ENCODE measurements around the gene L1TD1. TPM values are rescaled to one million over a fixed set of nuclear protein-coding genes. Genes with fewer than 3 reads are reported as not detected.
"Not testable (repeated sequence)": the region's sequence is repeated elsewhere in the genome, so short reads cannot be mapped to it uniquely, and the experiment has no call there.

The L1TD1 gene
- total RNA-seq, 1 experiment from 2014 or later = not detected

DNA sequence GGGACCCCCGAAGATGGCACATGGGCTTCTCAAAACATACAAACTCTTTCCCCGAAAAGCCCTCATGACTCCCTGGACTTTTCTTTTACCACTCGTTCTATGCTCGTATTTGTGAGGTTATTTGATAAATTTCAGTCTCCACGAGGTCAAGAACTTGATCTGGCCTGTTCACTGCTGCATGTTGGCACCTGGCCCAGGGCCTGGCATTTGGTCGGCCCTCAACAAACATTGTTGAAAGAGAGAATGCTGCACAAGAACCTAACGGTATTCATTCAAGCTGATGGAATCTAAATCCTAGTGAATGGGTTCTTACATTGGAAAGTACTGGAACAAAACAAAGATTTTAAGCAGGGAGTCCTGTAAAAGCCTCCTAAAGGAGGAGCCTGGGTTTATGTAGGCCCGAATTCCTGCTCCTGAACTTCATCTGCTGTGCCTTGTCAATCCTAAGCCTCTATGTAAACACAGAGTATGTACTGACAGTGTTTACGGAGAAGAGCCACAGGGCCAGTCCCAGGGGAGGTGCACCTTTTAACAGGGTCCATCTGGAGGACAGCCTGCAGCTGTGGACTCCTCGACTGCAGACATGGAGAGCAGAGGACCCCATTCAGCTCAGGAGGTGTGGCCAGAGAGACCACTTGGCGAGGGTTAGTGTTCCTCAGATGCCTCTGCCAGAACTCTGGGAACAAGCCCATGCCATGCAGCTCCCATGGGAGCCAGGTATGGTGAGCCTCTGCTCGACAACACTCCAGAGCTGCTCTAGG is 46.9 kb downstream of the L1TD1 start:
- no peaks in the 10 kb centered on the region for H3K79me2 ChIP-seq (ENCODE audit: low read depth)
- H3K9me2 ChIP-seq (ENCODE audit: insufficient read depth) = no peaks in the 10 kb centered on the region
- H4K20me1 ChIP-seq (ENCODE audit: insufficient read depth) = no peaks in the 10 kb centered on the region
- CTCF ChIA-PET = no interaction called here
- POLR2A ChIA-PET (ENCODE audit: unreplicated experiment) = interaction anchor here (0.6 kb wide), 1 partner anchor 17 kb away, joined by 3 read pairs; no protein-coding TSS in a partner anchor
- no peak overlapping the region for H3K4me2 ChIP-seq
- no peak for TF ChIP-seq EZH2 (IDR thresholded peaks at IDR 0.05; ENCODE audit: low read depth)
- TF ChIP-seq, protein P1, sequence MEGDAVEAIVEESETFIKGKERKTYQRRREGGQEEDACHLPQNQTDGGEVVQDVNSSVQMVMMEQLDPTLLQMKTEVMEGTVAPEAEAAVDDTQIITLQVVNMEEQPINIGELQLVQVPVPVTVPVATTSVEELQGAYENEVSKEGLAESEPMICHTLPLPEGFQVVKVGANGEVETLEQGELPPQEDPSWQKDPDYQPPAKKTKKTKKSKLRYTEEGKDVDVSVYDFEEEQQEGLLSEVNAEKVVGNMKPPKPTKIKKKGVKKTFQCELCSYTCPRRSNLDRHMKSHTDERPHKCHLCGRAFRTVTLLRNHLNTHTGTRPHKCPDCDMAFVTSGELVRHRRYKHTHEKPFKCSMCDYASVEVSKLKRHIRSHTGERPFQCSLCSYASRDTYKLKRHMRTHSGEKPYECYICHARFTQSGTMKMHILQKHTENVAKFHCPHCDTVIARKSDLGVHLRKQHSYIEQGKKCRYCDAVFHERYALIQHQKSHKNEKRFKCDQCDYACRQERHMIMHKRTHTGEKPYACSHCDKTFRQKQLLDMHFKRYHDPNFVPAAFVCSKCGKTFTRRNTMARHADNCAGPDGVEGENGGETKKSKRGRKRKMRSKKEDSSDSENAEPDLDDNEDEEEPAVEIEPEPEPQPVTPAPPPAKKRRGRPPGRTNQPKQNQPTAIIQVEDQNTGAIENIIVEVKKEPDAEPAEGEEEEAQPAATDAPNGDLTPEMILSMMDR (conservative IDR thresholded peaks at IDR 0.05) = no peak
- H3K9me3 ChIP-seq (ENCODE audit: insufficient read depth, low read depth) = no peaks in the 10 kb centered on the region
- no peak overlapping the region for H2AFZ ChIP-seq
- H3K27me3 ChIP-seq (ENCODE audit: insufficient read depth, low read depth) = no peaks in the 10 kb centered on the region
- H3K36me3 ChIP-seq (ENCODE audit: low read depth) = no peaks in the 10 kb centered on the region
- DNase-seq = peak; percentile 56 to 57
- no peak overlapping the region for H3K4me3 ChIP-seq
- intact Hi-C loops (cut with micrococcal nuclease; ENCODE audit: unreplicated experiment) = no loop called here
- H3F3A ChIP-seq (ENCODE audit: insufficient read depth, low read depth) = peaks cover 22% of the 10 kb centered on the region; the same call in 1 of the 2 replicates
- no TSS peak for BruUV-seq (replicated peaks)
- H3K4me1 ChIP-seq (replicated peaks; ENCODE audit: insufficient read depth) = peaks cover 31% of the 10 kb centered on the region
- H3K27ac ChIP-seq = no peak overlapping the region

DNA sequence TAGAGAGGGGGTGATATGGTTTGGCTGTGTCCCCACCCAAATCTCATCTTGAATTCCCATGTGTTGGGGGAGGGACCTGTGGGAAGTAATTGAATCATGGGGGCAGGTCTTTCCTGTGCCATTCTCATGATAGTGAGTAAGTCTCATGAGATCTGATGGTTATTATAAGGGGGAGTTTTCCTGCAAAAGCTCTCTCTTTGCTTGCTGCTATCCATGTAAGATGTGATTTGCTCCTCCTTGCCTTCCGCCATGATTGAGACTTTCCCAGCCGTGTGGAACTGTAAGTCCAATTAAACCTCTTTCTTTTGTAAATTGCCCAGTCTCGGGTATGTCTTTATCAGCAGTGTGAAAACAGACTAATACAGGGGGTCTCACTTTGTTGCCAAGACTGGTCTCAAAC is 49.7 kb downstream of the L1TD1 start:
- H3K79me2 ChIP-seq (ENCODE audit: low read depth); H3K4me1 ChIP-seq (replicated peaks; ENCODE audit: insufficient read depth); H3K4me3 ChIP-seq; POLR2A ChIA-PET (ENCODE audit: unreplicated experiment); H3F3A ChIP-seq (ENCODE audit: insufficient read depth, low read depth); H3K27ac ChIP-seq; H3K9me2 ChIP-seq (ENCODE audit: insufficient read depth); H3K27me3 ChIP-seq (ENCODE audit: insufficient read depth, low read depth); H4K20me1 ChIP-seq (ENCODE audit: insufficient read depth); CTCF ChIA-PET; DNase-seq; BruUV-seq (replicated peaks); H3K4me2 ChIP-seq; H3K9me3 ChIP-seq (ENCODE audit: insufficient read depth, low read depth); H3K36me3 ChIP-seq (ENCODE audit: low read depth); intact Hi-C loops (cut with micrococcal nuclease; ENCODE audit: unreplicated experiment); H2AFZ ChIP-seq: not testable (repeated sequence)

GRCh38 chr1:62245201-62245600 is 50.6 kb downstream of the L1TD1 start:
- no peak for DNase-seq
- intact Hi-C loops (cut with micrococcal nuclease; ENCODE audit: unreplicated experiment) = no loop called here
- Histone ChIP-seq H3K4me1 (replicated peaks; ENCODE audit: insufficient read depth) (peaks cover 6% of the 10 kb centered on the region; the same call in 1 of the 2 replicates), H4K20me1 (ENCODE audit: insufficient read depth) (no peaks in the 10 kb centered on the region), H3K9me2 (ENCODE audit: insufficient read depth) (no peaks in the 10 kb centered on the region), H3K9me3 (ENCODE audit: insufficient read depth, low read depth) (no peaks in the 10 kb centered on the region), H3K36me3 (ENCODE audit: low read depth) (no peaks in the 10 kb centered on the region), H3K27me3 (ENCODE audit: insufficient read depth, low read depth) (no peaks in the 10 kb centered on the region), H3F3A (ENCODE audit: insufficient read depth, low read depth) (0 out of 2 replicates have a peak, but pooled peaks cover 3% of the 10 kb centered on the region), H3K79me2 (ENCODE audit: low read depth) (no peaks in the 10 kb centered on the region), H3K4me3 (no peak overlapping the region), H3K4me2 (no peak overlapping the region), H3K27ac (no peak overlapping the region), H2AFZ (no peak overlapping the region)
- POLR2A ChIA-PET (ENCODE audit: unreplicated experiment) = no interaction called here
- TF ChIP-seq EZH2 (IDR thresholded peaks at IDR 0.05; ENCODE audit: low read depth) = no peak
- TF ChIP-seq, protein P1 (conservative IDR thresholded peaks at IDR 0.05) = no peak
- CTCF ChIA-PET = no interaction called here
- BruUV-seq (replicated peaks) = no TSS peak

Measured in PC-9 (cell line).